CD4-positive, alpha-beta T cell treated with Interferon gamma for 1 hour (primary cell): ENCODE measurements around the gene CTSH.
"Not testable (repeated sequence)": the region's sequence is repeated elsewhere in the genome, so short reads cannot be mapped to it uniquely, and the experiment has no call there.

ENCODE experiments used
- DNase-seq: peaks from one replicate; pipeline ENCODE4 v3.0.0-alpha.2; 2020

Gene CTSH

DNA sequence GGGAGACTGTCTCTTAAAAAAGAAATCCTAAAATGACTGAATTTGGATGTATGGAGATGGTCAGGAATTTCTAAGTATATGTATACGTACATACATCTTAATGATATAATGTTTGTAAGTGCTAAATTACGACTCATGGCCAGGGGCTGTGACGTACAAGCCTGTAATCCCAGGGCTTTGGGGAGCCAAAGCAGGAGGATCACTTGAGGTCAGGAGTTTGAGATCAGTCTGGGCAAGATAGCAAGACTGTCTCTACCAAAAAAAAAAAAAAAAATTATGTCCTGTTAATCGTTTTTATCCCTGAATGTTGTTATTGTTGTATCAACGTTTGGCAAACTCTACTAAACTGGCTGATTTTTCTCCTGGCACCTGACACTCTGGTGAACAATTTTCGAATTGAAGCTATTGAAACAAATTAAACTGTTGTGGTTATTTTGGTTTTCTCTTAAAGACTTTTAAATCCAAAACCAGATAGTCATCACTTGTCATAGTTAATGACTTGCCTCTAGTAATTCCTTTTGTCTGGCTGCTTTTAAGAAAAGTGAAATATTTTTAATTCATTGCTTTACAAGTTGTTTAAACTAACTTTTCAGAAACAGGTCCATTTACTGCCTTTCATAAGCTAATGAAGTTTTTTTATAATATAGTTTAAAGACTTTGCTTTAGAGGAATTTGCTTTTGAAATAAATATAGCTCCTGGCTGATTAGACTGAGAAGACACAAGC lies 65.2 kb downstream of the CTSH start:
- DNase-seq = no peak

DNA sequence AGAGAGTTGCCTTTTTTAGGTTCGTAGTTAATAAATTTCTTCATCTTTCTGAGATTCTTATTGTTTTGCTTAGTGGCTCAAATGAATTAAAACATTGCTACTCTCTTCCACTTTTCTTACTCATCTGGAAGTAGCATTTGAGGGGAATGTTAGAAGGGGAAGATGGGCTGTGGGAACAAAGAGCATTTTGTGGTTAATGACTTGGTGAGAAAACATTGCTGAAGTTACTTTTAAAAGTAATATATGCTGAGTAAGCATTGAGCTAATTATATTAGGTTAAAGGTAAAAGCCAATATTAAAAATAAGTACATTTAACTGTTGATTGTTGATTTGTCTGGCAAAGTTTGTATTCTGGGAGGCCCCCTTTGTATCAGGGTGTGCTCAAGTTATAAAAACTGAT lies 66.5 kb downstream of the CTSH start:
- no peak for DNase-seq

DNA sequence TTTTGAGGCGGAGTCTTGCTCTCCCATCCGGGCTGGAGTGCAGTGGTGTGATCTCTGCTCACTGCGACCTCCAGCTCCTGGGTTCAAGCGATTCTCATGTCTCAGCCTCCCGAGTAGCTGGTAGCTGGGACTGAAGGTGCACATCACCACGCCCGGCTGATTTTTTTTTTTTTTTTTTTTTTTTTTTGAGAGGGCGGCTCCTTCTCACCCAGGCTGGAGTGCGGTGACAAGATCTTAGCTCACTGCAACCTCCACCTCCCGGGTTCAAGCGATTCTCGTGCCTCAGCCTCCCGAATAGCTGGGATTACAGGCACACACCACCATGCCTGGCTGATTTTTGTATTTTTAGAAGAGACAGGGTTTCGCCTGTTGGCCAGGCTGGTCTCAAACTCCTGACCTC lies 67.9 kb downstream of the CTSH start:
- DNase-seq = not testable (repeated sequence)

DNA sequence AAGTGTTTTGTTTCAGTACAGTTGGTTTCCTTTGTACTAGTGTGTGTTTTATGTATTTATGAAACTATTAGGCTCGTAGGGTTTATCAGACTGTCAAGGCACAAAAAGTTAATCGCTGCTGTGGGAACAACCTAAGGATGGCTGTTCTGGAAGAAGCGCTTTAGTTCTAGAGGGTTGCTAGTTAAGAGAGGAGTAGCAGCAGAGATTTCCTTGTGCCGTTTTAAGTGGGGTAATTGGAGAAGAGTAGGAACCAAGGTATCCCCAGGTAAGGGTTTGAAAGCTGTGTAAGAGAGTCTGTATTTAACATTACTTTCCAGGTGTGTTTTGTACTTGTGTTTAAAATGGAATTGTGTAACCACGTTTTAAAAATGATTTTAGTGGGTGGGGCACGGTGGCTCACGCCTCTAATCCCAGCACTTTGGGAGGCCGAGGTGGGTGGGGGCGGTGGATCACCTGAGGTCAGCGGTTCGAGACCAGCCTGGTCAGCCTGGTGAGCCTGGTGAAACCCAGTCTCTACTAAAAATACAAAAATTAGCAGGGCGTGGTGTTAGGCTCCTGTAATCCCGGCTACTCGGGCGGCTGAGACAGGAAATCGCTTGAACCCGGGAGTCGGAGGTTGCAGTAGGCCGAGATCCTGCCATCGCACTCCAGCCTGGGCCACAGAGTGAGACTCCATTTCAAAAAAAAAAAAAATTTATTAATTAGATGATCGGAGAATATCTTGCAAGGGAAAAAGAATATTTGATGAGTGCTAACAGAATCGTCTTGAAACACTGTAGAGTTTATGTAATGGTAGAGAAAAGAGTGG lies 69.5 kb downstream of the CTSH start:
- DNase-seq = no peak

DNA sequence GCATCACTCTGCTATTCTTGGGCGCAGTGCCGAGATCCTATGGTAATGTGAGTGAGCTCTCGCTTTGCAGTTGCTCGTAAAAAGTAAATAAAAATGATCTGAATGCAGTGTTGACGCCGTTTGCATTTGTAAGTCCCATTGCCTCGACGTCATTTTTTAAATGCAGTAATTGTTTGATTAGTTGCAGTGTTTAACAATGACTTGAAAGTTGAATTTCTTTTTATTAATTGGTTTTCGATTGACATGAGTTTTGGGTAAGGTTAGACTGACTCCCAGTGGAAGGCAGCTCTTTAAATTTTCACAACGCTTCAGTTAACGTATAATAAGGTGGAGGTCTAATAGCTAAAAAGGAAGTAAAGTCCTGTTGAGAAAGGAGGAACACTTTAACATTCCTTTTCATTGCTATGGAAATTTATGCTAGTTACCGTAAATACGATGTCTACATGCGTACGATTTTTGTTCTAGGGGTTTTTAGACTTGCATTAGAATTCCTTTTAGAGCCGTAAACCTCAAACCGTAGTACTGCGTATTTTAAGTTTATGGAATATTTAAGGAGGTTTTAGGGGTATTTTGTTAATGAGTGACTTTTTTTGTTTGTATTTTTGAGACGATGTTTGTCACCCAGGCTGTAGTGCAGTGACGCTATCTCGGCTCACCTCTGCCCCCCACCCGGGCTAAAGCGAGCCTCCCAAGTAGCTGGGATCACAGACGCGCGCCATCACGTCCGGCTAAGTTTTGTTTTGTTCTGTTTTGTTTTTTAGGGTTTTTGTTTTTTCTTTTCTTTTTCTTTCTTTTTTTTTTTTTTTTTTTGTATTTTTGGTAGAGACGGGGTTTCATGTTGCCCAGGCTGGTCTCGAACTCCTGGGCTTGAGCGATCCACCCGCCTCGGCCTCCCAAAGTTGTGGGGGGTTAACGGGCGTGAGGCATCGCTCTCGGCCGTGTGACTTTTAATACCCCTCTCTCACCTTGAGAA lies 70.8 kb downstream of the CTSH start:
- peak; percentile 65 for DNase-seq

DNA sequence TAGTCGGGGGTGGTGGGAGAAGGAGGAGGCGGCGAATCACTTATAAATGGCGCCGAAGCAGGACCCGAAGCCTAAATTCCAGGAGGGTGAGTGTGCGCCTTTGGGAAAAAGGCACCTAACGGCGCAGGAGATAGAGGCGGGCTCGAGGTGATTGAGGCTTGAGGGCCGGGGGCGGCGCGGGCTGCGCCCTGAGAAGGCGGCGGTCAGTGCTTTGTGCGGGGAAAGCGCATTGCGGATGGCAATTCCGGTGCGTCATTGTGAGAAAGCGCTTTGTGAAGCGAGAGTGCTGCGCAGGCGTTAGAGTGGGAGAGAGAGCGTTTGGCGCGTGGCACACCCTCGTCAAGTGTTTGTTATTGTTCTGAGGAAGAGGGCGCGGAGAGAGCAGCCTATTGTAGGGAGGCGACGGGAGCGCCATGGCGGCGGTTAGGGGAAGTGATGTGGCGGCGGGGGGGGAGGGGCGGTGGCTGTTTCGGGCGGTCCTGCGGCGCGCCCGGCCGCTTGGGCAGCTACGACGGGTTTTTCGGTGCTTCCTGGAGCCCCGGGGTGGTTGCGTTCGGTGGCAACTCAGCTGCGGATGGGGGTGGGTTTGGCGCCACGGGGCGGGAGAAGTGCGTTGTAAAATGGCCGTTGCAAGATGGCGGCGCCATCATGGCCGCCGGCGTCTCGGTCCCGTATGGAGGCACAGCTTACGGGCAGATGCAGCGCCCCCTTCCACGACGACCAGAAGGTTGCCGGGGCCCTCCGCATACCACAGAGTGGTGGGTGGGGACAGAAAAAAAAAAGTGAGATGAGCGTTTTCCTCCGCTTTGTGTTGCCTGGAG lies 71.7 kb downstream of the CTSH start:
- peak; percentile 91 for DNase-seq

DNA sequence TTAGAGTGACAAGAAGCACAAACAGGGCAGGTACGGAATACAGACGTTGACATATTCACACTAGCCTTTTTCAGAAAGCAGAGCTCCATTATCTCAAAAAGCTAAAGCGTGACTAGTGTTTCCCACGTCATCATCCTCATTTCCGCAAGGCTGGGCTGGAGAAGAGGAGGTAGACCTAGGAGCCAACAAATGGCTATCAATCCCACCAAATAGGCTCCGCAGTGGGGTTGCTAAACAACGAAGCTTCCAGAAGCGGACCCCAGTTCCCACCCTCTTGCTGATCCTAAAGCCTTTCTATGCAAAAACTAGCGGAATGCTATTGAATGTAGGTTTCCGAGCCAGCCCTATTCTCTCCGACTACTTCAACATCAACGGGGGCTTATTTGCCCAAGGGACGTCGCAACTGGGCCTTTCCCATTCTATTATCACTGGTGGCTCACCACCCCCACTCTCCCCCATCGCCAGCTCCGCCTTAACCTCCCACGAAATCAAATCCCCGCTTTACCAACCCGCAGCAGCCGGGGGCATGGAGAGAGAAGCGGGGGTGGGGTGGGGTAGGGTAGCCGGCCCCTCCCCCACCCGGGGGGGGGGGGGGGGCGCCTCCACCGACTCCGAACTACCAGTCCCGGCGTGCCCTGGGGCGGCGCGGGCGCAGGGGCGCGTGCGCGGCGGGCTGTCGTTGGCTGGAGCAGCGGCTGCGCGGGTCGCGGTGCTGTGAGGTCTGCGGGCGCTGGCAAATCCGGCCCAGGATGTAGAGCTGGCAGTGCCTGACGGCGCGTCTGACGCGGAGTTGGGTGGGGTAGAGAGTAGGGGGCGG lies 72.5 kb downstream of the CTSH start, which contains the start of gene MORF4L1:
Gene MORF4L1 (plus strand): TSS at position 736 of the 817 bp plus-strand sequence. CDS start 128 bp downstream, outside the sequence.
- DNase-seq = peak; percentile 98

DNA sequence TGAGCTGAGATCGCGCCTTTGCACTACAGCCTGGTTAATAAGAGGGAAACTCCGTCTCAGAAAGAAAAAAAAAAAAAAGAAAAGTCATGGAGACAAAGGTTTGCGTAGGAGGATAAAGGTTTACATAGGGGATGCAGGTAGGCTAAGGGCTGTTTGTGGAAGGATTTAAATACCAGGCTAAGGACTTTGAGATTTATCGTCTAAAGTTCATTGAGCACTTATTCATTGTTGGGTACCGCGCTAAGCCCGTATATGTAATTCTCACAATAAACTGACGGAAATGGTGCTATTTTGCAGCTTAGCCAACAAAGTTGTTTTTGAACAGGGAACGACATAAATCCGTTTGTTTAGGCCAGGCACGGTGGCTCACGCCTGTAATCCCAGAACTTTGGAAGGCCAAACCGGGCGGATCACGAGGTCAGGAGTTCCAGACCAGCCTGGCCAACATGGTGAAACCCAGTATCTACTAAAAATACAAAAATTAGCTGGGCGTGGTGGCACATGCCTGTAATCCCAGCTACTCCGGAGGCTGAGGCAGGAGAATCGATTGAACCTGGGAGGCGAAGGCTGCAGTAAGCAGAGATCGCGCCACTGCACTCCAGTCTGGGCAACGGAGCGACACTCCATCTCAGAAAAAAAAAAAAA lies 73.2 kb downstream of the CTSH start:
- not testable (repeated sequence) for DNase-seq
